B cell (primary cell): ENCODE data around the gene COQ6. TPM values are rescaled to one million over a fixed set of nuclear protein-coding genes. Genes with fewer than 3 reads are reported as not detected.

Experiments
- ATAC-seq: fragments of 200-7000 bp; cut with Tn5 transposase; one replicate; pipeline ENCODE4 v1.10.0; 2021; ENCODE audit warnings: low read depth, mild to moderate bottlenecking, moderate number of reproducible peaks, moderate library complexity
- CTCF ChIA-PET: fragments of 350-600 bp; sonication (Branson Sonifier 250); formaldehyde crosslinking; loops from one replicate; lab custom pipeline; 2021; ENCODE audit warnings: antibody characterized with exemption, inconsistent platforms; lab: Charles Lee
- POLR2A ChIA-PET: fragments of 350-600 bp; sonication (Branson Sonifier 250); formaldehyde crosslinking; loops from one replicate; lab custom pipeline; 2021; ENCODE audit warnings: antibody characterized with exemption; lab: Charles Lee
- DNase-seq: peaks from one replicate; pipeline ENCODE4 v3.0.0; 2013
- H2AFZ ChIP-seq: 2 replicates; pipeline ENCODE4 v1.6.1; 2012; ENCODE audit warnings: mild to moderate bottlenecking, low read depth, low read length; ENCODE audit not compliant: insufficient read depth, poor library complexity, severe bottlenecking
- H3K27ac ChIP-seq, 2 donors: 1 replicate in 1 of 2; 2 replicates in 1 of 2; pipeline ENCODE4 v1.5.1; 2012 to 2013; ENCODE audit warnings: low read length in 2 of 2, mild to moderate bottlenecking in 2 of 2, moderate library complexity in 1 of 2
- H3K27me3 ChIP-seq, 4 experiments: fragments of 200-600 bp in 1 of 4; sonication (generic) in 1 of 4; replicated peaks in 1 of 4; 1 replicate in 2 of 4; 2 replicates in 2 of 4; pipeline versions ENCODE4 v1.6.1 to v1.7.0; 2013 to 2016; ENCODE audit warnings: low read length in 3 of 4, mild to moderate bottlenecking in 2 of 4, mixed read lengths in 1 of 4, moderate library complexity in 1 of 4; ENCODE audit not compliant: insufficient read depth in 4 of 4, control insufficient read depth in 3 of 4; ENCODE audit errors: control extremely low read depth in 1 of 4
- H3K36me3 ChIP-seq, 2 experiments: replicated peaks in 1 of 2; 1 replicate in 1 of 2; 2 replicates in 1 of 2; pipeline versions ENCODE4 v1.6.1 to v1.7.1; 2013; ENCODE audit warnings: low read length in 1 of 2; ENCODE audit not compliant: insufficient read depth in 2 of 2, control insufficient read depth in 1 of 2; ENCODE audit errors: control extremely low read depth in 1 of 2, extremely low read depth in 1 of 2
- H3K4me1 ChIP-seq, 2 donors: fragments of 200-600 bp in 1 of 2; sonication (generic) in 1 of 2; 1 replicate in 1 of 2; 2 replicates in 1 of 2; pipeline versions ENCODE4 v1.5.1 to v1.6.1; 2013 to 2017; ENCODE audit warnings: low read length in 2 of 2; ENCODE audit not compliant: control insufficient read depth in 2 of 2, insufficient read depth in 2 of 2
- H3K4me2 ChIP-seq: replicated peaks from 2 replicates; pipeline ENCODE3; 2012; ENCODE audit warnings: mild to moderate bottlenecking, low read depth, low read length; ENCODE audit not compliant: poor library complexity, severe bottlenecking
- H3K4me3 ChIP-seq, 5 experiments: fragments of 200-600 bp in 1 of 5; sonication (generic) in 1 of 5; 1 replicate in 3 of 5; 2 replicates in 2 of 5; pipeline versions ENCODE4 v1.5.1 to v1.7.0; 2011 to 2016; ENCODE audit warnings: low read length in 4 of 5, mild to moderate bottlenecking in 4 of 5, low read depth in 2 of 5, control low read depth in 1 of 5, moderate library complexity in 1 of 5; ENCODE audit not compliant: insufficient read depth in 1 of 5; ENCODE audit errors: control extremely low read depth in 1 of 5, extremely low read depth in 1 of 5
- H3K79me2 ChIP-seq: fragments of 200-600 bp; sonication (generic); one replicate; pipeline ENCODE4 v1.6.0; 2016; ENCODE audit warnings: low read length; ENCODE audit not compliant: control insufficient read depth, insufficient read depth
- H3K9ac ChIP-seq: fragments of 200-600 bp; sonication (generic); 2 replicates; pipeline ENCODE4 v1.6.1; 2017; ENCODE audit warnings: mild to moderate bottlenecking, low read length, moderate library complexity
- H3K9me3 ChIP-seq, 3 donors: one replicate each; pipeline versions ENCODE4 v1.6.1 to v1.7.1; 2013; ENCODE audit warnings: low read length in 2 of 3; ENCODE audit not compliant: control insufficient read depth in 2 of 3, insufficient read depth in 1 of 3; ENCODE audit errors: control extremely low read depth in 1 of 3
- H4K20me1 ChIP-seq: 2 replicates; pipeline ENCODE4 v1.6.0; 2012; ENCODE audit warnings: mild to moderate bottlenecking, low read length; ENCODE audit not compliant: insufficient read depth, control insufficient read depth, poor library complexity, severe bottlenecking
- H3K27ac Mint-ChIP-seq: one replicate; pipeline ENCODE4 v1.8.0; 2021; ENCODE audit warnings: mixed read lengths
- H3K27me3 Mint-ChIP-seq: one replicate; pipeline ENCODE4 v1.8.0; 2021; ENCODE audit warnings: mixed read lengths
- H3K4me1 Mint-ChIP-seq: one replicate; pipeline ENCODE4 v1.8.0; 2021; ENCODE audit warnings: mixed read lengths
- H3K4me3 Mint-ChIP-seq: one replicate; pipeline ENCODE4 v1.8.0; 2021; ENCODE audit warnings: mixed read lengths
- H3K9me3 Mint-ChIP-seq: one replicate; pipeline ENCODE4 v1.8.0; 2022; ENCODE audit warnings: mixed read lengths; ENCODE audit not compliant: insufficient read depth
- EZH2 ChIP-seq: IDR thresholded peaks from 2 replicates; pipeline ENCODE4 v1.6.1; 2012; ENCODE audit warnings: borderline replicate concordance, low read depth, mild to moderate bottlenecking, moderate library complexity, low read length; ENCODE audit not compliant: insufficient read depth, poor library complexity, severe bottlenecking
- WGBS: methylation state at CpG from one replicate; pipeline ENCODE4 v1.1.5; 2013; ENCODE audit warnings: missing lambda C conversion rate; ENCODE audit not compliant: insufficient coverage; 5-methylcytosine and 5-hydroxymethylcytosine counted together
- intact Hi-C: fragments of 100-400 bp; cut with micrococcal nuclease; formaldehyde crosslinking; loops from one replicate; pipeline ENCODE4 v1.10.0; 2022
- polyA plus RNA-seq: library from polyadenylated mRNA; depleted of rRNA; stranded (reverse); fragments of >200 nt; gene quantifications from 2 replicates; pipeline ENCODE4 v1.2.3, GENCODE V29; 2012
- small RNA-seq: library from RNA; depleted of rRNA; stranded (forward); fragments of <200 nt; gene quantifications from one replicate; pipeline ENCODE3, GENCODE V24; 2012; ENCODE audit warnings: low replicate concordance, low read depth; ENCODE audit not compliant: insufficient read length
- total RNA-seq, 2 donors: library from RNA; stranded (reverse); fragments of 120-200 nt in 1 of 2; gene quantifications; 1 replicate in 1 of 2; 2 replicates in 1 of 2; pipeline versions ENCODE4 v1.2.3 to v1.2.4, GENCODE V29; 2013 to 2022
- TF ChIP-seq, protein P1 (sequence below): fragments of 200-600 bp; IDR thresholded peaks from one replicate; pipeline ENCODE4 v1.8.0; 2022; ENCODE audit warnings: antibody characterized with exemption, mild to moderate bottlenecking

Gene COQ6
- total and polyA plus RNA-seq, 2 donors (not counting 1 experiment from before 2014, with no cell fraction given) = 38.2 to 38.4 TPM

DNA sequence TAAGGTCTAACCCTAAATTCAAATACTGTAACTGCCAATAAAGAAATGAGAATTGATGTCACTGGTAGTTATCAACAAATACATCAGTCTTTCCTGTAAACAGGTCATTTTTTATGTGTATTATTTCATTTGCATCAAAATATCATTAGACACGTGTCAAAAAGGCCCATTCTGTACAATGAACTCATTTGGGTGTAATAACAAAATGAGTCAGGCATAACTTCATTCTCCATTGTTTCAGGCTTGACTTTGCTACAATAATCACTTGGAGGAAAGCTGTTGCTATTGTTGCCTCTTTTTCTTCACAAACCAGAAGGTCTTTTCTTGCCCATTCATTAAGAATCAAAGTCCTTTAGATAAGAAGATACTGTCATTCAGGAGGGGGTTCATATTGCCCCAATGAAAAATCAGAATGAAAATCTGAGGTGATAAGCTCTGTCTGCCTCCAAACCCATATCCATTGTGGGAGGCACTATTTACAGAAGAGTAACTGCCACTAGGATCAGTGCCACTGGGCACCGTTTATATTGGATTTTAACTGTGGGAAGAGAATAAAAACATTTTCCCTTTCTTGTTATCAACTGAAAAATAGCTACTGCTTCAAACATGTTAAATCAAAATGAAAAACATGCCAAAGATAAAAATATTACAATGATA is 58.9 kb downstream of the COQ6 start:
- CTCF ChIA-PET = no interaction called here
- Histone ChIP-seq H4K20me1 (no peaks in the 10 kb centered on the region), H3K4me1 (no peaks in the 10 kb centered on the region), H3K4me3 (no peak overlapping the region), H3K4me2 (no peak overlapping the region), H3K79me2 (no peaks in the 10 kb centered on the region), H3K36me3 (peaks cover 3 to 22% of the 10 kb centered on the region in 2 experiments), H3K9me3 (no peaks in the 10 kb centered on the region), H2AFZ (no peak overlapping the region), H3K27ac (no peak overlapping the region), H3K9ac (no peak overlapping the region), H3K27me3 (no peaks in the 10 kb centered on the region)
- DNase-seq (no peak), ATAC-seq (no peak)
- no peak overlapping the region for H3K4me3 Mint-ChIP-seq
- WGBS = no CpG with 5 or more reads among the region's 2 CpGs
- no peaks in the 10 kb centered on the region for H3K4me1 Mint-ChIP-seq
- TF ChIP-seq EZH2 = no peak
- TF ChIP-seq, protein P1, sequence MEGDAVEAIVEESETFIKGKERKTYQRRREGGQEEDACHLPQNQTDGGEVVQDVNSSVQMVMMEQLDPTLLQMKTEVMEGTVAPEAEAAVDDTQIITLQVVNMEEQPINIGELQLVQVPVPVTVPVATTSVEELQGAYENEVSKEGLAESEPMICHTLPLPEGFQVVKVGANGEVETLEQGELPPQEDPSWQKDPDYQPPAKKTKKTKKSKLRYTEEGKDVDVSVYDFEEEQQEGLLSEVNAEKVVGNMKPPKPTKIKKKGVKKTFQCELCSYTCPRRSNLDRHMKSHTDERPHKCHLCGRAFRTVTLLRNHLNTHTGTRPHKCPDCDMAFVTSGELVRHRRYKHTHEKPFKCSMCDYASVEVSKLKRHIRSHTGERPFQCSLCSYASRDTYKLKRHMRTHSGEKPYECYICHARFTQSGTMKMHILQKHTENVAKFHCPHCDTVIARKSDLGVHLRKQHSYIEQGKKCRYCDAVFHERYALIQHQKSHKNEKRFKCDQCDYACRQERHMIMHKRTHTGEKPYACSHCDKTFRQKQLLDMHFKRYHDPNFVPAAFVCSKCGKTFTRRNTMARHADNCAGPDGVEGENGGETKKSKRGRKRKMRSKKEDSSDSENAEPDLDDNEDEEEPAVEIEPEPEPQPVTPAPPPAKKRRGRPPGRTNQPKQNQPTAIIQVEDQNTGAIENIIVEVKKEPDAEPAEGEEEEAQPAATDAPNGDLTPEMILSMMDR = no peak
- POLR2A ChIA-PET = no interaction called here
- no peaks in the 10 kb centered on the region for H3K27me3 Mint-ChIP-seq
- intact Hi-C loops = no loop called here
- H3K9me3 Mint-ChIP-seq = no peaks in the 10 kb centered on the region
- no peak overlapping the region for H3K27ac Mint-ChIP-seq

Small RNAs within 50 kb of the gene (small RNA-seq; reads per million reads assigned to genes)
- not detected for gene AC005480.2
- gene RF00019 = not detected

Other genes starting within 250 kb of the COQ6 start
- 29.6 and 31.6 TPM in 2 replicates for gene PNMA1, start 235.9 kb upstream of the COQ6 start, total RNA-seq
- 9.5 and 11.3 TPM in 2 replicates for gene PNMA1, start 235.9 kb upstream of the COQ6 start, polyA plus RNA-seq
- 4.2 and 4.5 TPM in 2 replicates for gene PTGR2, start 98.5 kb upstream of the COQ6 start, total RNA-seq
- gene PTGR2, start 98.5 kb upstream of the COQ6 start, polyA plus RNA-seq = 1.2 and 1.4 TPM in 2 replicates
- gene ZNF410, start 63.4 kb upstream of the COQ6 start, total RNA-seq = 58.3 and 69.0 TPM in 2 replicates
- gene ZNF410, start 63.4 kb upstream of the COQ6 start, polyA plus RNA-seq = 18.9 and 26.2 TPM in 2 replicates
- gene FAM161B, start 208 bp upstream of the COQ6 start, total RNA-seq = 5.9 and 6.4 TPM in 2 replicates
- gene FAM161B, start 208 bp upstream of the COQ6 start, polyA plus RNA-seq = 1.6 and 1.7 TPM in 2 replicates
- 14.7 and 15.6 TPM in 2 replicates for gene ENTPD5, start 69.0 kb downstream of the COQ6 start, total RNA-seq
- gene ENTPD5, start 69.0 kb downstream of the COQ6 start, polyA plus RNA-seq = 5.5 and 6.5 TPM in 2 replicates
- gene BBOF1, start 69.0 kb downstream of the COQ6 start, total RNA-seq = 2.6 and 3.4 TPM in 2 replicates
- 0.49 and 0.89 TPM in 2 replicates for gene BBOF1, start 69.0 kb downstream of the COQ6 start, polyA plus RNA-seq
- 14.9 and 16.7 TPM in 2 replicates for gene ALDH6A1, start 134.2 kb downstream of the COQ6 start, total RNA-seq
- gene ALDH6A1, start 134.2 kb downstream of the COQ6 start, polyA plus RNA-seq = 2.8 and 3.5 TPM in 2 replicates
- gene LIN52, start 134.7 kb downstream of the COQ6 start, total RNA-seq = 13.1 and 15.5 TPM in 2 replicates
- 3.9 and 4.6 TPM in 2 replicates for gene LIN52, start 134.7 kb downstream of the COQ6 start, polyA plus RNA-seq